A673 (cell line): ENCODE measurements around the gene NAT8L.
"Not testable (repeated sequence)": the region's sequence is repeated elsewhere in the genome, so short reads cannot be mapped to it uniquely, and the experiment has no call there.

ENCODE experiments used
- EZH2 ChIP-seq: fragments of 200-600 bp; sonication (generic); IDR thresholded peaks from 2 replicates; pipeline ENCODE4 v1.6.1; 2017; ENCODE audit warnings: borderline replicate concordance, low read depth, mild to moderate bottlenecking, mixed read lengths, antibody characterized with exemption, low read length; ENCODE audit not compliant: poor library complexity, severe bottlenecking
- TF ChIP-seq, protein P1 (sequence below): fragments of 300-800, 200-600 bp; sonication (generic); conservative IDR thresholded peaks from 2 replicates; pipeline ENCODE4 v1.5.1; 2017; ENCODE audit warnings: low read depth, mild to moderate bottlenecking, antibody characterized with exemption, low read length, moderate library complexity, mixed read lengths

DNA sequence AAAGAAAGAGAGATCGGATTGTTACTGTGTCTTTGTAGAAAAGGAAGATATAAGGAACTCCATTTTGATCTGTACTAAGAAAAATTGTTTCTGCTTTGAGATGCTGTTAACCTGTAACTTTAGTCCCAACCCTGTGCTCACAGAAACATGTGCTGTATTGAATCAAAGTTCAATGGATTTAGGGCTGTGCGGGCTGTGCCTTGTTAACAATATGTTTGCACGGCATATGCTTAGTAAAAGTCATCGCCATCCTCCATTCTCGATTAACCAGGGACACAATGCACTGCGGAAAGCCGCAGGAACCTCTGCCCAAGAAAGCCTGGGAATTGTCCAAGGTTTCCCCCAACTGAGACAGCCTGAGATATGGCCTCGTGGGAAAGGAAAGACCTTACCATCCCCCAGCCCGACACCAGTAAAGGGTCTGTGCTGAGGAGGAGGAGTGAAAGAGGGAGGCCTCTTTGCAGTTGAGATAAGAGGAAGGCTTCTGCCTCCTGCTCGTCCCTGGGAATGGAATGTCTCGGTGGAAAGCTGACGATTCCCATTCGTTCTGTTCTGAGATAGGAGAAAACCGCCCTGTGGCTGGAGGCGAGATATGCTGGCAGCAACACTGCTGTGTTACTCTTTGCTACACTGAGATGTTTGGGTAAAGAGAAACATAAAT is 37.6 kb upstream of the NAT8L start:
- TF ChIP-seq, protein P1, sequence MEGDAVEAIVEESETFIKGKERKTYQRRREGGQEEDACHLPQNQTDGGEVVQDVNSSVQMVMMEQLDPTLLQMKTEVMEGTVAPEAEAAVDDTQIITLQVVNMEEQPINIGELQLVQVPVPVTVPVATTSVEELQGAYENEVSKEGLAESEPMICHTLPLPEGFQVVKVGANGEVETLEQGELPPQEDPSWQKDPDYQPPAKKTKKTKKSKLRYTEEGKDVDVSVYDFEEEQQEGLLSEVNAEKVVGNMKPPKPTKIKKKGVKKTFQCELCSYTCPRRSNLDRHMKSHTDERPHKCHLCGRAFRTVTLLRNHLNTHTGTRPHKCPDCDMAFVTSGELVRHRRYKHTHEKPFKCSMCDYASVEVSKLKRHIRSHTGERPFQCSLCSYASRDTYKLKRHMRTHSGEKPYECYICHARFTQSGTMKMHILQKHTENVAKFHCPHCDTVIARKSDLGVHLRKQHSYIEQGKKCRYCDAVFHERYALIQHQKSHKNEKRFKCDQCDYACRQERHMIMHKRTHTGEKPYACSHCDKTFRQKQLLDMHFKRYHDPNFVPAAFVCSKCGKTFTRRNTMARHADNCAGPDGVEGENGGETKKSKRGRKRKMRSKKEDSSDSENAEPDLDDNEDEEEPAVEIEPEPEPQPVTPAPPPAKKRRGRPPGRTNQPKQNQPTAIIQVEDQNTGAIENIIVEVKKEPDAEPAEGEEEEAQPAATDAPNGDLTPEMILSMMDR = not testable (repeated sequence)
- TF ChIP-seq EZH2 = not testable (repeated sequence)
